Stimulated activated CD4-positive, alpha-beta T cell treated with anti-CD3 and anti-CD28 coated beads, Interleukin-4, amount 100 ng/mL, for 4 hours (primary cell): Measurements from ENCODE around the gene NCK1.

Experiments
- DNase-seq, 2 experiments: peaks; one replicate each; pipeline ENCODE4 v3.0.0-alpha.2; 2020

NCK1 gene

DNA sequence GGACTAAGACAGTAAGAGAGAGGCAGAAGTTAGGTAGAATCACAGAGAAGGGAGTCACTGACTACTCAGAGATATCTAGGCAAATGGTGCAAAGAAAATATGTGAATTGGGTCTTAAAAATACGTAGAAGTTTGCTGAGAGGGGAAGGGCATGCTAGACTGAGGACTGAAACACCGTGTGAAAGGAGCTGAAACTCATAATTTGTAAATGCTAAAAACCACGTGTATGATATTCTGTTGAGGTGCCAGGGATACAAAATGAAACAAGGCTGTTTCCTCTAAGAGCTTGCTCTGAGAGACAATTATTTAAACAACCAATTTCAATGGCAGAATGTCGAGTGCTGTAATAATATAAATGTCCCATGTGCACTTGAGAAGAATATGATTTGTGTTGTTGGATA lies 47.2 kb downstream of the NCK1 start:
- DNase-seq = no peak

- no peak for DNase-seq
Observed at GRCh38 chr3:136910697-136911096, 48.7 kb downstream of the NCK1 start.

DNA sequence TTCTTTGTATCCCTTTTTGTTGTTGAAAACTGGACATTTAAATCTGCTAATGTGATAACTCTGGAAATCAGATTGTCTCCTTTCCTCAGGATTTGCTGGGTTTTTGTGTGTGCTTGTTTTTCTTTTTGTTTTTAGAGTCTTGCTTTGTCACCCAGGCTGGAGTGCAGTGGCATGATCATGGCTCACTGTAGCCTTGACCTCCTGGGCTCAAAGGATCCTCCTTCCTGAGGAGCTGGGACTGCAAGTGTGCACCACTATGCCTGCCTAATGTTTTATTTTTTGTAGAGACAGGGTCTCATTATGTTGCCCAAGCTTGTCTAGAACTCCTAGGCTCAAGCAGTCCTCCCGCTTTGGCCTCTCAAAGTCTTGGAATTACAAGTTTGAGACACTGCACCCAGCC lies 51.2 kb downstream of the NCK1 start:
- no peak for DNase-seq

DNA sequence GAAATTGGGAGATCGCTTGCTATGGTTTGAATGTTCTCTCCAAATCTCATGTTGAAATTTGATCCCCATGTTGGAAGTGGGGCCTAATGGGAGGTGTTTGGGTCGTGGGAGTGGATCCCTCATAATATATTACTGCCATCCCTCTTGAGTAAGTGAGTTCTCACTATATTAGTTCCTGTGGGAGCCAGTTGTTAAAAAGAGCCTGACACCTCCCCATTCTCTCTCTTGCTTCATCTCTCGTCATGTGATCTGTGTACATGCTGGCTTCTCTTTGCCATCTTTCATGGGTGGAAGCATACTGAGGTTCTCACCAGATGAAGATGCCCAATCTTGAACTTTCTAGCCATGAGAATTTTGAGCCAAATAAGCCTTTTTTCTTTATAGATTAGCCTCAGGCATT lies 52.7 kb downstream of the NCK1 start:
- DNase-seq = no peak

DNA sequence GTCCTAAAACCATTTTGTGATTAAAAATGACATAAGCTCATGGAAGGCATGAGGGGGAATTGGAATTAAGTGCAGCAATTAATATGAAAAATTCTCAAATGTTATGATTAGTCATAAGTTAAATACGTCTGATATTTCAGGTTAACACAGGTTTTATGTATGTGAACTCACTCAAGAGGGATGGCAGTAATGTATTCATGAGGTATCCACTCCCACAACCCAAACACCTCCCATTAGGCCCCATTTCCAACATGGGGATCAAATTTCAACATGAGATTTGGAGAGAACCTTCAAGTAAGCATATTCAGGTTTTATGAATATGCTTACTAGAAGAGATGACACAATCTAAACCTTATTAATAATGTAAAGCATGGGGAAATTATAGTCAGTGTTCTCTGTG lies 54.2 kb downstream of the NCK1 start:
- DNase-seq = no peak

DNA sequence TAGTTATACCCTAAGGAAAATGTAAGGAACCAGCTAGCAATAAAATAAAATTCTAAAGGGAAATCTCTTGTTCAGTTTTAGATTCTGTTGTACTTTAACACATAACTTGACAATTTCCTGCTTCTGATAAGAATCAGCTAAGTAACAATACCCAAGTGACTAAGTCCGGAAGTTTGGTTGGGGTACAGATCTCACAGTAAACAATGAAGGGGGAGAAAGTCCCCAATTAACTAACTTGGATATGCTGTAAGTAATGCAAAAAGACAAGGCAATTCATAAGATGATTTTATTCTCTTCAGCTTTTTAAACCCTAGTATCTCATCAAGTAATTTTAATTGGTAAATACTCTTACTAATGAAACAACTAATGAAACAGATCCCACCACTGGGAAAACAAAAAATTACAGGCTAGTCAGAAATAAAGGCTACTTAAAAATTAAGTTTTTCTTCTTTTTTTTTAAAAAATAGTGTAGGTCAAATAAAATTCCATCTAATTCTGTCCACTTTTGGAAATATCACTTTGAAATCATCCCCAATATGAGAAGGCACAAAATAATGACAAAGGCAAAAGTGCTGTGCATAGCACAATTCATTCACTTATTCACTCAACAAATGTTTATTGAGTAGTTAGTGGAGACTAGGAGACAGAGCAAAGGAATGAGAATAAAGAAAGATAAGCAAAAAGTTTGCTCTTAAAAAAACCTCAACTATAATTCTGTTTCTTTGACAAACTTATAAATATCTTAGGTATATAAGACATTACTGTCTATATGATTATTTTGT lies 58.0 kb downstream of the NCK1 start:
- no peak for DNase-seq

- no peak for DNase-seq
Observed at GRCh38 chr3:136920904-136921611, 59.0 kb downstream of the NCK1 start.

GRCh38 chr3:136925425-136926190 lies 63.6 kb downstream of the NCK1 start:
- DNase-seq = no peak

DNA sequence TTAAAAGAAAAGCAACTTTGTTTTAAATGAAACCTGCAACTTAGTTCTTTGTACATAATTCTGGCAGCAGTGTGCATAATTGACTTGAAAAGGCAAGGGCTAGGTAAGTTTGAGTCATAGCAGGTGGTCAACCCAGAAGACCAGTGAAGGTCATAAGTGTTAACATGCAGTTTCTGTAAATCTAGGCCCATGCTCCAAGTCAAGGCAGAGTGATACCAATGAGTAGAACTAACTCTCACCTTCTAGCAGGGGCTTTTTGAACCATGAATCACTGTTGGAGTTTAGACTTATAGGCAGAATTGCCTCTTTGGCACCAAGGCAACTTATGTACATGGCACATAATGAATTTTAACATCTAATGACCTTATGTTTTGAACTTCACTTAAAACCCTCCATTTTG lies 66.2 kb downstream of the NCK1 start:
- DNase-seq = no peak

GRCh38 chr3:136929977-136930670 lies 68.1 kb downstream of the NCK1 start:
- no peak for DNase-seq

GRCh38 chr3:136931606-136932005 lies 69.6 kb downstream of the NCK1 start:
- DNase-seq = no peak

- no peak for DNase-seq
Observed at GRCh38 chr3:136932523-136932922, 70.5 kb downstream of the NCK1 start.

DNA sequence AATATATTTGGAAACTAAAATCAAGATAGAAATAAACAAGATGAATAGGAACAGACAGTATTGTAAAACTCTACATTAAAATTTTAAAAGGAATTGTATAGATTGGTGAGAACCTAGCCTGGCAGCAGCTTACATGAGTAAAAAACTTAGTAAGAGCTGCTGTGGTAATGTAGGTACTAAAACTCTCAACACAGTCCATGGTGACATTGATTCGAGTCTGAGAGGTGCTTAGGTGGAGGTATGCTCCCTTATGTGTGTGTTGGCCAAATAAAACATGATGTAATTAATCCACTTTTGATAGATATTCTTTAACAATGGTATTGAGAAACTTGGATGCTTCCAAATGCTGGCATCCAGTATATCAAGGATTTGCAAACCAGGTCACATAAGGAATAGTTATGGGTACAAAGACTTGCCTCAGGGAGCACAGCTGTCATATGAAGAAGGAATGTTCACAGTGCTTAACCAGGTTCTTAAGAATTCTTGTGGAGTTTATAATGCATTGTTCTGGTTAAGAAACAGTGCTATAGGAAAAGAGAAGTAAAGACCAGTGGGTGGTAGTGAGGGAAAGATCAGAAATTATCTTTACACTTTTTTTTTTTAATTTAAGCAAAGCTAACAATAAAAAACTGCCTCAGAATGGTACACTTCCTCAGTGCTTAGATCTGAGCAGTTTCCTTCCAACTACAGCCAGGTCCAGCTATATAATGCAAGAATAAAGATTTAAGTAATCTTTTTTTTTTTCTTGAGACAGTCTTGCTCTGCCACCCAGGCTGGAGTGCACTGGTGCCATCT lies 71.2 kb downstream of the NCK1 start:
- DNase-seq = no peak

GRCh38 chr3:136937175-136937574 lies 75.2 kb downstream of the NCK1 start:
- no peak for DNase-seq

- DNase-seq = no peak
Observed at GRCh38 chr3:136937851-136938250, 75.8 kb downstream of the NCK1 start.

DNA sequence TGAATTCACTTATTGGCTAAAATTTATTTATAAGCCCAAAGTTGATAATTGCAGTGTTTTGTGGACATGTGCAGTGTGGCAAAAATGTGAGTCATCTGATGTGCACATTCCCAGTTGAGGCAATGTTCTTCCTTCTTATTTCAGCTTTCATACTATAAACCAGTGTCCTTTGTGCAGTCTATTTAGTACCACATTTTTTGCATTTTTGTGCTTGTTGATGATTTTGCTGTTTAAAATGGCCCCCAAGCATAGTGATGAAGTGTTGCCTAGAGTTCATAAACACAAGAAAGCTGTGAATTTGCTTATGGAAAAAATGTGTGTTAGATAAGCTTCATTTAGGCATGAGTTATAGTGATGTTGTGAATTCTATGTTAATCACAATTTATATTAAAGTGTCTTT lies 76.3 kb downstream of the NCK1 start:
- DNase-seq = no peak

DNA sequence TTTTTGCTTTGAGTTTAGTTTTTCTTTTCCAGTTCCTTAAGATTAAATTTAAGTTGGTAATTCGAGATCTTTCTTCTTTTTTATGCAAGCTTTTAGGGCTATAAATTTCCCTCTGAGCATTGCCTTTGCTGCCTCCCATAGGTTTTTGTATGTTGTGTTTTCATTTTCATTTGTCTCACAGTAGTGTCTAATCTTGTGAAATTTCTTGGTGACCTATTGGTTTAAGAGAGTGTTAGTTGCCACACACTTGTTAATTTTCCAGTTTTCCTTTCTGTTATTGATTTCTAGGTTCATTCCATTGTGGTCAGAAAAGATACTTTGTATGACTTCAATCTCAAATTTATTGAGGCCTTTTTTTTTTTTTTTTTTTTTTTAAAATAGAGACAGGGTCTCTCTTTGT lies 77.5 kb downstream of the NCK1 start:
- no peak for DNase-seq

DNA sequence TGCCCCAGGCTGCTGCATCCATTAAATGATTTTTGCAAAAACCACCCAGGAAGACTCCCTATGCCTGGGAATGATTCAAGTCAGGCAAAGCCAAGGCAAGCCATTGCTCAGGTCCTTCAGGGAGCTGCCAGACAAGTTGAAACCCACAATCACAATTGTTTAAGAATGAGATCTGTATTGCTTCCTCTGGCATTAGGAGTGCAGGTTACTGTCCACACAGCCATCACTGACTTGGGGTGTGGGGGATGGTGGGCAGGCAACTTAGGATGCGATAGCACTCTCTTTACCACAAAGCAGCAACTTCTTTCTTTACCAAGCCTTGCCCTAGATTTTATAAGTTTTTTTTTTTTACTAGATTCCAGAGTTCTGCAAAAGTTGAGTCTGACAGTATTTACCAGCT lies 80.8 kb downstream of the NCK1 start:
- DNase-seq = no peak

DNA sequence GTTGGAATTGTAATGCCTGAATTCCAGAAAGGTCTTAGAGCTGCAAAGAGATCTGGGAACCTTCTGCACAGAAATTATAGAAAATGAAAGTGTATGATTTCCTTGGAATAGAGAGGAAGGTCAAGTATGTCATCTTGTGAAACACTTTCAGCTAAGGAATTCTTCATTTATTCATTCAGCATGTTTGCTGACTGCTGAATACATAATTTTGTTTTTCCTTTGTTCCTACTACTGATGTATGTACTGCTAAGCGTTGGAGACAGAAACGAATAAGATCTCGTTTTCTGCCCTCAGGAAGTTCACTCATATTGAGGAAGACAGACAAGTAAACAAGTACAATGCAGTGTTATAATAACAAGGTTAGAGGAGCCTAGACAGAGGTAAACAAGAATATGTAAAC lies 81.4 kb downstream of the NCK1 start:
- DNase-seq = no peak

DNA sequence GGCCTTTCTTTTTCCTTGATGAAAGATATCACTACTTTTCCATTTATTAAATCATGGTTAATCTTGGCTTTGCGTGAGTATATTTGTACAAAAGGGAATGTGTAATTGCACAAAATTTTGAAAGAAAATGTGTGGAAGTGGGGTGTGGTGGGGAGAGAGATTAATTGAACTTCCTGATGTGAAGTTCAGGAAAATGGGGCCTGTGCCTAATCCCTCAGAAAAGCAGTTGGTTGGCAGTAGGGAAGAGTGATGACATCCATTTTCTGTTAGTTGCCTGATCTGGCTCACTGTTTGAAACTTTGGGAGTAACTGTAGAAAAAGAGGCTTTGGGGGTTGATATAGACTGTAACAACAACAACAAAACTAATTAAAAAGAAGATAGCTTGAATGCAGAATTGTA lies 85.0 kb downstream of the NCK1 start:
- DNase-seq = no peak

DNA sequence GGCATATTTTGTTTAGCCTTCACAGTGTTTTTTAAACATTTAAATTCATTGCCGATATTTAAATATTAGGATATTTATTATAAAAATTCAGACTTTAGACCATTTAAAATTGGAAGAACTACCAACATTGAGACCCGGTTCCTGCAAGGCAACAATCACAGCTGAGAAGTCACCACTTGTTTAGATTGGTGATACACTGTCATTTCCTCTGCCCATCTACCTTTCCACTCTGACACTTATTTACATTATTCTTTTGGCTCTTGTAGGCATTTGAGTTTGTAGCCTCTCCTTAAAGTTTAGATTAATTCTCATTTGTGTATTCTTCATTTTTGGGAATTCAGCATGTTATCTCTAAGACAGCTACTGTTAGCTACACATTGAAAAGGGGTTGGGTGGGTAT lies 85.5 kb downstream of the NCK1 start:
- DNase-seq = no peak

GRCh38 chr3:136949146-136949545 lies 87.1 kb downstream of the NCK1 start:
- DNase-seq = no peak
